NCI-H2196 (cell line): ENCODE data around the gene TMEM218.
"Not testable (repeated sequence)": the region's sequence is repeated elsewhere in the genome, so short reads cannot be mapped to it uniquely, and the experiment has no call there.

Source experiments
- DNase-seq: peaks from one replicate; lab custom pipeline; 2025; ENCODE audit not compliant: unreplicated experiment; lab: John Stamatoyannopoulos, UW

TMEM218 gene

DNA sequence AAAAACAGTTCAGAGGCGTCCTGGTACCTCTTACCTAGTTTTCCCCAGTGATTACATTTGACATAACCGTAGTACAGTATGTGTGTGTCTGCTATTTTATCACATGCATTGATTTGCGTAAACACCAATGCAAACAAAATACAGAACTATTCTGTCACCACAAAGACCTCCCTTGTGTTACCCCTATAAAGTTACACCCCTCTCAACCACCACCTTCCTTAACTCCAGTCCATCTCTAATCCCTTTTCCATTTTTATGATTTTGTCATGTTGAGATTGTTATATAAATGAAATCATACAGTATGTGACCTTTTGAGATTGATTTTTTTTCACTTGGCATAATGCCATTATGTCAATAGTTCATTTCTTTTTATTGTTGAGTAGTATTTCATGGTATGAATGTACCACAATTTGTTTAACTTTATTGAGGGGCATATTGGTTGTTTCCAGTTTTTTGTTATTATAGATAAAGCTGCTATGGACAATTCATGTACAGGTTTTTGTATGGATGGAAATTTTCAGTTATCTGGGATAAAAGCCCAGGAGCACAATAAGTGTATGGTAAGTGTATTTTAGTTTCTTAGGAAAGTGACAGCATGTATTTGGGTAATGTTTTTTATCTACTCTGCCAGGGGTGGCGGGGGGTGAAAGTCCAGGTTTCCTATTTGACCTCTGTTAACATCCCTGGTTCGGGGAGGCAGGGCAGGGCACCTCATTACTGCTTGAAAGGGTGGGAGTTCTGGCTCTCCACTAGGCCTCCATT is 54.3 kb downstream of the TMEM218 start:
- DNase-seq = no peak

GRCh38 chr11:125056111-125056510 is 55.3 kb downstream of the TMEM218 start:
- not testable (repeated sequence) for DNase-seq

- DNase-seq = no peak
These were observed 56.2 kb downstream of the TMEM218 start for GRCh38 chr11:125055107-125055715.

DNA sequence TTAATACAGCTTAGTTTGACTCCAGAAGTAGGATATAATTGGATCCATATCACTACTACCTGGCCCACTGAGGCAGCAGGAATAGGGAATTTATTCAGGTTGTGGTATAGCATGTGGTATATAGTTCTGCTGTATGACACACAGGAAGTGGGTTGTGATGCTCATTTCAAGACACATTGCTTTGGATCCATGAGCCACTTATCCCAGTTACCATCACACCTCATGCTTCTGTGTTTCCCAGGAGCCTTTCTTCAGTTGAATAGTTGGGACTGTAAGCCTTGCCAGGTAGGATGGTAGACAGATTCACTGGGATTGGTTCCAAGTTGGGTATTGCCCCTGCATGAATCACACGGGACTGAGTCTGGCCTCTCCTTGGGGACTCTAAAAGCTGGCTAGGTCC is 58.3 kb downstream of the TMEM218 start:
- DNase-seq = no peak

DNA sequence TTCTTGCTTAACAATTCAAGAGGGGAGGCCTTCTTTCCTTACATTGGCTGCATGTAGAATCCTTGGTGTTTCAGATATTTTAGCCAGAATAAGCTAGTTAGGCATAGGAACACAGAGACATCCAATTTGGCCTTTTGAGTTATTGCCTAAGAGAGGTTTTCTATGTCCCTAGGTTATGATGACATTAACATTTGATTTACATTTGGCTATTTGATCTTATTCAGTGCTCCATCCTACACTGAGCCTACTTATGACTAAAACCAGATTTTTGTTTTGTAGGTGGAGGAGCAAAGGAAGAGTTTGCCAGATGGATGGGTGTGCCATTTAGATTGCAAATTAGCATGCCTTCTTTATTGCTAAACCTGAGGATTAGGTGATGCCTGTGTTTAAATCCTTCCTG is 59.4 kb downstream of the TMEM218 start:
- DNase-seq = no peak

- no peak for DNase-seq
These were observed 62.1 kb downstream of the TMEM218 start for GRCh38 chr11:125049164-125049792.
